HEK293 (cell line): ENCODE data around the gene TRIB2.

ENCODE experiments used
- CTCF ChIA-PET: fragments of 350-600 bp; formaldehyde crosslinking; extraction: SDS; loops from one replicate; lab custom pipeline; 2021; ENCODE audit warnings: antibody characterized with exemption; lab: Yijun Ruan, JAX
- POLR2A ChIA-PET: fragments of 300-600 bp; formaldehyde crosslinking; extraction: SDS; loops from one replicate; lab custom pipeline; 2020; ENCODE audit warnings: antibody characterized with exemption, inconsistent platforms; lab: Yijun Ruan, JAX
- H3K27ac ChIP-seq: fragments of 200-500 bp; sonication (Bioruptor generic); 2 replicates; pipeline ENCODE4 v1.5.1; 2014; ENCODE audit warnings: low read depth, low read length, control low read depth, inconsistent platforms; ENCODE audit errors: extremely low read depth
- H3K36me3 ChIP-seq, 2 experiments: fragments of 200-500 bp in 1 of 2; sonication (Bioruptor generic) in 1 of 2; 1 replicate in 1 of 2; 2 replicates in 1 of 2; pipeline ENCODE4 v1.5.1; 2014 to 2017; ENCODE audit warnings: inconsistent platforms in 2 of 2, low read length in 2 of 2; ENCODE audit not compliant: control insufficient read depth in 2 of 2, insufficient read depth in 1 of 2
- H3K4me1 ChIP-seq: fragments of 200-500 bp; sonication (Bioruptor generic); 2 replicates; pipeline ENCODE4 v1.5.1; 2014; ENCODE audit warnings: mild to moderate bottlenecking, low read length, inconsistent platforms; ENCODE audit not compliant: control insufficient read depth, insufficient read depth
- H3K4me3 ChIP-seq: 2 replicates; pipeline ENCODE4 v1.5.1; 2011; ENCODE audit warnings: low read depth, mild to moderate bottlenecking, control low read depth, low read length, moderate library complexity
- H3K9me3 ChIP-seq: fragments of 200-500 bp; sonication (Bioruptor generic); 2 replicates; pipeline ENCODE4 v1.5.1; 2014; ENCODE audit warnings: low read depth, low read length, inconsistent platforms; ENCODE audit not compliant: control insufficient read depth, insufficient read depth
- HOXA7 ChIP-seq: sonication (generic); formaldehyde crosslinking; IDR thresholded peaks from 2 replicates; pipeline ENCODE4 v1.8.1; 2022; ENCODE audit warnings: missing genetic modification reagents, borderline replicate concordance
- MEIS1 ChIP-seq: sonication (generic); formaldehyde crosslinking; IDR thresholded peaks from 2 replicates; pipeline ENCODE4 v1.8.1; 2022; ENCODE audit warnings: missing genetic modification reagents, mild to moderate bottlenecking, borderline replicate concordance
- OVOL3 ChIP-seq: fragments of 450-650 bp; formaldehyde crosslinking; IDR thresholded peaks from 2 replicates; pipeline ENCODE4 v1.5.1; 2016; ENCODE audit warnings: missing biosample characterization, missing genetic modification characterization
- SALL2 ChIP-seq: fragments of 450-650 bp; formaldehyde crosslinking; IDR thresholded peaks from 2 replicates; pipeline ENCODE4 v1.5.0; 2017; ENCODE audit warnings: missing biosample characterization, mild to moderate bottlenecking, missing genetic modification characterization, borderline replicate concordance
- ZBTB17 ChIP-seq: fragments of 450-650 bp; formaldehyde crosslinking; IDR thresholded peaks from 2 replicates; pipeline ENCODE4 v1.5.1; 2016; ENCODE audit warnings: missing biosample characterization, missing genetic modification characterization
- ZBTB49 ChIP-seq: fragments of 450-650 bp; formaldehyde crosslinking; IDR thresholded peaks from 2 replicates; pipeline ENCODE4 v1.5.1; 2016; ENCODE audit warnings: missing biosample characterization, missing genetic modification characterization, low read depth
- ZEB2 ChIP-seq: fragments of 450-650 bp; formaldehyde crosslinking; IDR thresholded peaks from 2 replicates; pipeline ENCODE4 v1.5.1; 2016; ENCODE audit warnings: missing biosample characterization, missing genetic modification characterization
- ZFHX2 ChIP-seq: fragments of 450-650 bp; formaldehyde crosslinking; conservative IDR thresholded peaks from 2 replicates; pipeline ENCODE4 v1.5.1; 2016; ENCODE audit warnings: missing biosample characterization, missing genetic modification characterization
- ZNF184 ChIP-seq: fragments of 450-650 bp; IDR thresholded peaks from 2 replicates; pipeline ENCODE4 v1.5.1; 2018; ENCODE audit warnings: missing biosample characterization, mild to moderate bottlenecking, missing genetic modification characterization
- ZNF202 ChIP-seq: fragments of 450-650 bp; formaldehyde crosslinking; IDR thresholded peaks from 2 replicates; pipeline ENCODE4 v1.5.1; 2016; ENCODE audit warnings: missing biosample characterization, missing genetic modification characterization, borderline replicate concordance
- ZNF23 ChIP-seq: fragments of 450-650 bp; formaldehyde crosslinking; IDR thresholded peaks from 2 replicates; pipeline ENCODE4 v1.5.1; 2016; ENCODE audit warnings: missing biosample characterization, missing genetic modification characterization, borderline replicate concordance
- ZNF266 ChIP-seq: fragments of 450-650 bp; formaldehyde crosslinking; IDR thresholded peaks from 2 replicates; pipeline ENCODE4 v1.5.1; 2016; ENCODE audit warnings: missing biosample characterization, missing genetic modification characterization, low read depth
- ZNF324 ChIP-seq: fragments of 450-650 bp; formaldehyde crosslinking; IDR thresholded peaks from 2 replicates; pipeline ENCODE4 v1.5.1; 2016; ENCODE audit warnings: missing biosample characterization, missing genetic modification characterization
- ZNF354C ChIP-seq: fragments of 450-650 bp; formaldehyde crosslinking; IDR thresholded peaks from 2 replicates; pipeline ENCODE4 v1.5.1; 2016; ENCODE audit warnings: missing biosample characterization, missing genetic modification characterization, low read depth, borderline replicate concordance
- ZNF391 ChIP-seq: fragments of 450-650 bp; formaldehyde crosslinking; IDR thresholded peaks from 2 replicates; pipeline ENCODE4 v1.5.1; 2016; ENCODE audit warnings: low read depth, missing biosample characterization, missing genetic modification characterization, borderline replicate concordance
- ZNF561 ChIP-seq: fragments of 450-650 bp; IDR thresholded peaks from 2 replicates; pipeline ENCODE4 v1.5.1; 2018; ENCODE audit warnings: missing biosample characterization, missing genetic modification characterization, borderline replicate concordance
- ZNF621 ChIP-seq: fragments of 450-650 bp; formaldehyde crosslinking; IDR thresholded peaks from 2 replicates; pipeline ENCODE4 v1.5.1; 2017; ENCODE audit warnings: missing biosample characterization, missing genetic modification characterization
- ZSCAN30 ChIP-seq: fragments of 450-650 bp; IDR thresholded peaks from 2 replicates; pipeline ENCODE4 v1.5.1; 2018; ENCODE audit warnings: missing biosample characterization, mild to moderate bottlenecking, missing genetic modification characterization, moderate library complexity
- ZSCAN4 ChIP-seq: fragments of 450-650 bp; formaldehyde crosslinking; IDR thresholded peaks from 2 replicates; pipeline ENCODE4 v1.5.1; 2017; ENCODE audit warnings: missing biosample characterization, missing genetic modification characterization
- TF ChIP-seq, protein P1 (sequence below): fragments of 450-650 bp; formaldehyde crosslinking; IDR thresholded peaks from 2 replicates; pipeline ENCODE4 v1.5.1; 2017; ENCODE audit warnings: missing biosample characterization, missing genetic modification characterization

The TRIB2 gene

GRCh38 chr2:12697617-12698016, 19.1 kb upstream of the TRIB2 start:
- Histone ChIP-seq H3K4me3 (no peak overlapping the region), H3K36me3 (no peaks in the 10 kb centered on the region), H3K9me3 (no peaks in the 10 kb centered on the region), H3K4me1 (no peaks in the 10 kb centered on the region), H3K27ac (no peak overlapping the region)
- POLR2A ChIA-PET: no interaction called here
- no peak for TF ChIP-seq ZNF391
- no peak for TF ChIP-seq ZNF324 (tag by site-specific recombination)
- no peak for TF ChIP-seq ZBTB49 (tag by site-specific recombination)
- no peak for TF ChIP-seq ZSCAN30 (tag by site-specific recombination)
- TF ChIP-seq ZNF184 (tag by site-specific recombination): no peak
- TF ChIP-seq SALL2: no peak
- no peak for TF ChIP-seq ZFHX2 (tag by site-specific recombination)
- no peak for TF ChIP-seq ZNF202
- CTCF ChIA-PET: interaction anchor here (0.7 kb wide), 1 partner anchor 10 kb away, joined by 3 read pairs; no protein-coding TSS in a partner anchor

DNA sequence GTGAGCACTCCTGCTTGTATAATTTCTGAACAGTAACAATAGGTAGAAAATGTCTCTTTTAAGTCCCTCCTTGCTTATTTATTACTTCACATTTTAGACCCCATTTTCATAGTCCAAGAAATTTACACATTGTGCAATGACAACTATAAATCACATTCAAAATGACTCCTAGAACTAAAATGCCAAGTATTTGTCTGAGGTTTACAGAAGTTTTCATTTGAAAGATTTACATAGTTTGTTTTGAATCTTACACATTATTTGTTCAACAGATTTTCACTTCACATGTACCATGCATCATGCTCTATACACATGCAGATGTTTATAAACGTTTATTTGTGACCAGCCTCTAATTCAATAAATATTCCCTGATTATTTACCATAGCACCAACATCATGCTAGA, 15.7 kb upstream of the TRIB2 start:
- Histone ChIP-seq H3K27ac (no peak overlapping the region), H3K4me1 (no peaks in the 10 kb centered on the region), H3K9me3 (no peaks in the 10 kb centered on the region), H3K4me3 (no peak overlapping the region), H3K36me3 (no peaks in the 10 kb centered on the region)
- POLR2A ChIA-PET: no interaction called here
- CTCF ChIA-PET: interaction anchor here (1.4 to 2.2 kb wide), 3 partner anchors 15 to 306 kb away, joined by 4 to 8 read pairs (median 4); partner anchors contain the start of gene TRIB2
- TF ChIP-seq MEIS1 (CRISPR knock-in tag) (no peak), ZBTB17 (tag by site-specific recombination) (no peak), ZNF561 (tag by site-specific recombination) (no peak), ZNF621 (tag by site-specific recombination) (no peak), ZNF354C (tag by site-specific recombination) (no peak), HOXA7 (CRISPR knock-in tag) (no peak), OVOL3 (tag by site-specific recombination) (no peak), ZNF23 (no peak), ZEB2 (tag by site-specific recombination) (no peak), ZSCAN4 (tag by site-specific recombination) (no peak), ZNF266 (tag by site-specific recombination) (no peak)
- TF ChIP-seq, protein P1, sequence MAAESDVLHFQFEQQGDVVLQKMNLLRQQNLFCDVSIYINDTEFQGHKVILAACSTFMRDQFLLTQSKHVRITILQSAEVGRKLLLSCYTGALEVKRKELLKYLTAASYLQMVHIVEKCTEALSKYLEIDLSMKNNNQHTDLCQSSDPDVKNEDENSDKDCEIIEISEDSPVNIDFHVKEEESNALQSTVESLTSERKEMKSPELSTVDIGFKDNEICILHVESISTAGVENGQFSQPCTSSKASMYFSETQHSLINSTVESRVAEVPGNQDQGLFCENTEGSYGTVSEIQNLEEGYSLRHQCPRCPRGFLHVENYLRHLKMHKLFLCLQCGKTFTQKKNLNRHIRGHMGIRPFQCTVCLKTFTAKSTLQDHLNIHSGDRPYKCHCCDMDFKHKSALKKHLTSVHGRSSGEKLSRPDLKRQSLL: no peak
